HG03097 (cell line): ENCODE data around the gene OSR1.
"Not testable (repeated sequence)": the region's sequence is repeated elsewhere in the genome, so short reads cannot be mapped to it uniquely, and the experiment has no call there.

Source experiments
- ATAC-seq: cut with Tn5 transposase; IDR thresholded peaks from one replicate; pipeline ENCODE4 v1.9.1; 2021; ENCODE audit not compliant: unreplicated experiment, low FRiP score

The OSR1 gene

GRCh38 chr2:19337202-19337601 lies 21.2 kb downstream of the OSR1 start:
- ATAC-seq: no peak

GRCh38 chr2:19336781-19337180 lies 21.6 kb downstream of the OSR1 start:
- ATAC-seq: no peak

DNA sequence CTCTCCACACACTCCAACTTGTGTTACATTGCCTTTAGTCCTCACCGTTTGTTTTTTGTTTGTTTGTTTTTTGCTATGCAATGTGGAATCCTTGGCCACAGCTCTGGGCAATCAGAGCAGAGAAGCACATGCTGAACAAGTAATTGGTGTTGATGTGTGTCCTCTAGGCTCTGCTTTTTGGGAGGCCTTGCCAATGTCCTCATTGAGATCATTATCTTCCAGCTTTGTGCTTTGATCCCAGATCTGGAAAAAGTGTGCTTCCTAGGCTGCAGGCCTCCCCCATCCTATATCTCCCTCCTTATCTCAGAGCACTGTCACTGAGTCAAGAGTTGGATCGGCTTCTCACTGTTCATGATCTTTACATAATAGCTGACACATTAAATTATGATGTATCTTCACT lies 25.9 kb downstream of the OSR1 start:
- ATAC-seq: no peak

GRCh38 chr2:19331450-19331849 lies 27.0 kb downstream of the OSR1 start:
- no peak for ATAC-seq

DNA sequence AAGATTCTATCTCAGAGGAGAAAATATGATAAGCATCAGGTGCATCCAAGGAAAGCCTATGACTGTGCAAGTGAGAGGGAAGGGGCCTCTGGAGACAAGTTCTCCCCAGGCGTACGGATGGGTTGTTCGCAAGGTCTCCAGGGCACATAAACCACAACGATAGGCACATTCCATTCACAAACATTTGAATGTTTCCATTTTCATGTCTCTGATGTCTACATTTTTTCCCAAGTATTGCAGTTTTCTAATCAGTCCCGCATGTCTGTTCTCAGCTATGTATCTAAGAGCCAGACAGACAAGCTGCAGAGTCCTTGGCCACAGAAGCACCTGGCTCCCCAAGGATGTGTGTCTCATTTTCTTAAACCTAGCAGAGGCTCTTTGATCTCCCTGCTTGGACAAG lies 28.0 kb downstream of the OSR1 start:
- ATAC-seq: no peak

- no peak for ATAC-seq
These were observed 29.0 kb downstream of the OSR1 start for GRCh38 chr2:19329445-19329844.

- ATAC-seq: no peak
These were observed 30.9 kb downstream of the OSR1 start for GRCh38 chr2:19327496-19327895.

GRCh38 chr2:19321946-19322345 lies 36.5 kb downstream of the OSR1 start:
- no peak for ATAC-seq

DNA sequence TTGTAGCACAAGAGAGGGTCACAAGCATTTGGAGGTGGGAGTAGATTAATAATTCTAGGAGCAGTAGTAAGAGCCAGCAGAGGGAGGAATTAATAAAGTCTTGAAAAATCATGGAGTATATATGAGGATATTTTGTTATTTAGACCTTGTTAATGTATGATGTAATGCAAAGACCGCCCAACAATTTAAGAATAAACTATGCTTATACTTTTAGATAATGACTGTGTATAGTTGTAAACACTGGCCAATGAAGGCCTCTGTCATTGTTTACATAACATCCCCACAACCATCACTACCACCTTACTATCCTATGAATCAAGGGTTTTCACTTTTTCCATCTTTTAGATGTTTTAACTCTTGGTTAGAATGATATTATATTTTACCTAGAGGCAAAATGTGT lies 37.6 kb downstream of the OSR1 start:
- no peak for ATAC-seq

- ATAC-seq: no peak
These were observed 38.7 kb downstream of the OSR1 start for GRCh38 chr2:19319698-19320097.

DNA sequence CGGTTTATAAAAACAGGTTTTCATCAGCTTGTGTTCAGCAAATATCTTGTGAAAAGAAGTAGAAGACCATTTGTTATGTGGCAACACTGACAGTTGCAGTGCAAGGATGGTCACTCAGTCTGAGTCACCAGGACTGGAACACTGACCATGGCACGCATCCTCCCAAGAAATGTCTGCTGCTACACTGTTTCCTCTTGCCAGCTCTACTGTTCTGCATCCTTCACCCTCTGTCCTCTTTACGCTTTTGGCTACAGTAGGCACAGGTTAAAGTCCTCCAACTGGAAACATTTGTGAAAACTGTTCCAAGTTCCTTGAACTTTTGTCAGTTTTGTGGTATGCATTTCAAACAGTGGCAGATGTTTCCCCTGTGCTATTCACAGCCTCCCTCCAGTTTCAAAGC lies 39.4 kb downstream of the OSR1 start:
- no peak for ATAC-seq

- no peak for ATAC-seq
These were observed 44.9 kb downstream of the OSR1 start for GRCh38 chr2:19313553-19313952.

DNA sequence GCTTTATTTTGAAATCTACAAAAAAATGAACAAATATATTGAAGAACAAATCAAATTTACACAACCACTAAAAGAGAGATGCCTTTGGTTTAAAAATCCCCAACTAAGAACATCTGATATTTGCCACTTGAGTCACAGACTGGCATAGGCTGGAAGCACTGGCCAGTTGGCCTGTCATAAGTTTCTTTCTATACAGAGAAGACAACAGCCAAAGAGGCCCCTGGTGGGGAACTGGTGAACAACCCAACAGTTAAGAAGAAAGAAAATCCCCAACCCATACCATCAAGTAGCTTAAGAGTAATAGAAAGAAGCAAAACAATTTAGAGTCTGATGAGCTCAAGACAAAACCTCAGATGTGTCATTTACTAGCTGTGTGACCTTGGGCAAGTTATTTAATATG lies 45.5 kb downstream of the OSR1 start:
- ATAC-seq: no peak

DNA sequence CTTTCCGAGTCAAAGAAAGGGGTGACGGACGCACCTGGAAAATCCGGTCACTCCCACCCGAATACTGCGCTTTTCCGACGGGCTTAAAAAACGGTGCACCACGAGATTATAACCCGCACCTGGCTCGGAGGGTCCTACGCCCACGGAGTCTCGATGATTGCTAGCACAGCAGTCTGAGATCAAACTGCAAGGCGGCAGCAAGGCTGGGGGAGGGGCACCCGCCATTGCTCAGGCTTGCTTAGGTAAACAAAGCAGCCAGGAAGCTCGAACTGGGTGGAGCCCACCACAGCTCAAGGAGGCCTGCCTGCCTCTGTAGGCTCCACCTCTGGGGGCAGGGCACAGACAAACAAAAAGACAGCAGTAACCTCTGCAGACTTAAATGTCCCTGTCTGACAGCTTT lies 52.4 kb downstream of the OSR1 start:
- ATAC-seq: not testable (repeated sequence)

DNA sequence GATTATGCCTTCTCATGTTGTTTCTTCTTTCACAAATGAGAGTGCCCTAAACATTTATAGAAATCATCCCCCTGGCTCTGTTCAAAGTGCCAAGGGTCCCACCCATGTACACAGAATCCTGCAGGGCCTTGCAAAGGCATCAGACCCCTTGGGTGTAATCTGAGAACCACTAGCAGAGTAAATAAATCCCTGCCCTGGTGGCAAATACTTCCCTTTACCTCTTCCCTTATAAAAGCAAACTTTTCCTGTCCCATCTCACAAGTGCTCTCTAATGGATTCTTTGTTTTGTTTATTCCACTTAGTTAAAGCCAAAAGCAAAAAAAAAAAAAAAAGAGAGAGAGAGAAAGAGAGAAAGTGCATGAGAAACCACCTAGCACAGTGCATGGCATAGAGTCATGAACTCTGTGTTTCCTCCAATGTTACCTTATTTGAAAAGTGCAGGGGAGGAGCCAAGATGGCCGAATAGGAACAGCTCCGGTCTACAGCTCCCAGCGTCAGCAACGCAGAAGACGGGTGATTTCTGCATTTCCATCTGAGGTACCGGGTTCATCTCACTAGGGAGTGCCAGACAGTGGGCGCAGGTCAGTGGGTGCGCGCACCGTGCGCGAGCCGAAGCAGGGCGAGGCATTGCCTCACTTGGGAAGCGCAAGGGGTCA lies 52.9 kb downstream of the OSR1 start:
- not testable (repeated sequence) for ATAC-seq

- ATAC-seq: no peak
These were observed 56.7 kb downstream of the OSR1 start for GRCh38 chr2:19301706-19302105.
